Neutrophil (primary cell): ENCODE data around the gene MEG3.

ENCODE experiments used
- H3K27ac ChIP-seq: fragments of 200-600 bp; sonication (generic); 2 replicates; pipeline ENCODE4 v1.5.1; 2016; ENCODE audit warnings: mild to moderate bottlenecking, moderate library complexity
- H3K27me3 ChIP-seq: fragments of 200-600 bp; sonication (generic); 2 replicates; pipeline ENCODE4 v1.6.0; 2016; ENCODE audit warnings: mild to moderate bottlenecking
- H3K36me3 ChIP-seq: fragments of 200-600 bp; sonication (generic); 2 replicates; pipeline ENCODE4 v1.5.1; 2017
- H3K4me1 ChIP-seq, 2 experiments: fragments of 200-600 bp in 1 of 2; sonication (generic) in 1 of 2; 1 replicate in 1 of 2; 2 replicates in 1 of 2; pipeline versions ENCODE4 v1.5.1 to v1.6.1; 2013 to 2016; ENCODE audit warnings: low read depth in 1 of 2, low read length in 1 of 2, mild to moderate bottlenecking in 1 of 2, moderate library complexity in 1 of 2; ENCODE audit not compliant: control insufficient read depth in 1 of 2, insufficient read depth in 1 of 2
- H3K4me3 ChIP-seq, 2 experiments: fragments of 200-600 bp in 1 of 2; sonication (generic) in 1 of 2; 1 replicate in 1 of 2; 2 replicates in 1 of 2; pipeline ENCODE4 v1.5.1; 2013 to 2016; ENCODE audit warnings: low read depth in 1 of 2, low read length in 1 of 2, mild to moderate bottlenecking in 1 of 2, moderate library complexity in 1 of 2
- H3K9me3 ChIP-seq: fragments of 200-600 bp; sonication (generic); 2 replicates; pipeline ENCODE4 v1.5.1; 2016
- CTCF ChIP-seq: fragments of 200-600 bp; sonication (generic); IDR thresholded peaks from 2 replicates; pipeline ENCODE4 v1.5.1; 2016; ENCODE audit warnings: antibody characterized with exemption

The MEG3 gene

DNA sequence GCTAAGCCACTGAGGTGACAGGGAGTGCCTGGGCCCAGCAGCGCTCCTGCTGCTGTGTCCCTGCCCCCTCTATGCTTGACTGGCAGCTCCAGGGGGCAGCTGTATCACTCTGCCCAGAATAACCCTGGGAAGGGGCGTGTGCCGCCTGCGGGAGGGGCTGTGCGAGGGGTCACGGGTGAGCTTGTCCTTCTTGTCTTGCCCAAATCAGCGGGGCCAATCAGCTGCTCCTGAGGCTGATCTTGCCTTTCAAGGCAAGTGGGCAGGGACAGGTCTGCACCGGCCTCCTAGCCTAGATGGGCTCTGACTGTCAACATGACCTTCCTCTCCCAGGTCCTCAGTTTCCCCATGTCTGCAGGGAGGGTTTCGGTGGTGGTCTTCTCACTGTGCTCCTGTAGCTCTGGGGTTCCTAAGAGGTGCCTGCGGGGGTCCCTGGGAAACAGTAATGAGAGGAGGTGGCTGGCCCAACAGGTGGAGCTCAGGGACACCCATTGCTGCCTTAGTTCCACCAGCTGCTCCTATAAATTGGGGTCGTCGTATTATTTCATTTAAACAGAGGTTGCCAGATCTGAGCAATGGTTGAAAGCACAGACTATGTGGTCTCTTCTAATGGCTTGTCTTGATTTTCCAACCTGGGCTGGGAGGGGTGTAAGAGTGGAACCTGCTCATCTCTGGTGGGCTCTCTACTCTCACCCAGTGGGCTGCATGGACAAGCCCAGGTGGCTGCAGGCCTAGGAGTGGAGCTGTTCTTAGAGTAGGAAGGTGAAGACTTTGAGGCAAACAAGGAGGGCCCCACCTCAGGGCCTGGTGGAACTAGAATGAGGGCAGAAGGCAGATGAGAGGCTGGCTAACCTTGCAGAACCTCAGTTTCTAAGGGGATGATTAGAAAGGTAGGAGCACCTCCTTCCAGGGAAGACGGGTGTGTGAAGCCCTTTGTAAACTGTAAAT lies 65.9 kb downstream of the MEG3 start:
- no peak overlapping the region for H3K27ac ChIP-seq
- TF ChIP-seq CTCF: no peak
- no peaks in the 10 kb centered on the region for H3K36me3 ChIP-seq
- H3K27me3 ChIP-seq: peaks cover 18% of the 10 kb centered on the region
- H3K4me1 ChIP-seq: no peaks in the 10 kb centered on the region
- no peaks in the 10 kb centered on the region for H3K9me3 ChIP-seq
- no peak overlapping the region for H3K4me3 ChIP-seq

DNA sequence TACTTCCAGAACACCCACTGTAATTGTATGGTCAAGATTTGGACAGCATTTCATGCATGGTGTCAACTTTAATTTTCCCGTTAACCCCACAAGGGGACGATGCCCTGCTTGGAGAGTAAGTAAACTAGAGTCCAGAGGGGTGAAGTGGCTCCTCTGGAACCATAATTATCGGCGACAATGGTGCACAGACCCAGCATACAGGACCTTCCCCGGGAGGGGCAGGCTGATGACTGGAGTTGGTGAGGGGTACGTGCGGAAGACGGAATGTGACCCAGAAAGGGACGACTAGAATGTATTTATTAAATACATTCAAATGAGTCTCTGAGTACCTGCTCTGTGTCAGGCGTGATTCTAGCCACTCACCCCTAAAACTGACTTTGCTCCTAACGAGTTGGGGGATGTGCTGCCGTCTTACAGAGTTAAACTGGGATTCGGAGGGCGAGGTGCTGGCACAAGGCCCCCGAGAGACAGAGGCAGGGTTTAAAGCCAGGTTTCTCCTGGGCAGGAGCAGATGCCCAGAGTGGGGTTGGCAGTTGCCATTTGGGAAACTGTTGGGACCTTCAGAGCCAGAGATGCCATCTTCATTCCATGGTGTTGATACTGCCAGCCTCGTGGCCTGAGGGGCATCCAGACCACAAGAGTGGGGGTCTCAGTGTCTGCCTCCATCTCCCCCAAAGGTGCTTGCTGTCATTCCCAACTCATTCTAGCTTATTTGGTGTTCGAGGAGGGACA lies 66.7 kb downstream of the MEG3 start:
- Histone ChIP-seq H3K4me1 (no peaks in the 10 kb centered on the region), H3K4me3 (no peak overlapping the region), H3K36me3 (no peaks in the 10 kb centered on the region), H3K27ac (no peak overlapping the region), H3K9me3 (no peaks in the 10 kb centered on the region), H3K27me3 (peaks cover 18% of the 10 kb centered on the region)
- TF ChIP-seq CTCF: no peak

- no peak for TF ChIP-seq CTCF
- H3K4me1 ChIP-seq: no peaks in the 10 kb centered on the region
- H3K27me3 ChIP-seq: peaks cover 19% of the 10 kb centered on the region
- H3K9me3 ChIP-seq: no peaks in the 10 kb centered on the region
- no peaks in the 10 kb centered on the region for H3K36me3 ChIP-seq
- H3K4me3 ChIP-seq: no peak overlapping the region
- no peak overlapping the region for H3K27ac ChIP-seq
These were observed 67.3 kb downstream of the MEG3 start for GRCh38 chr14:100893228-100893601.

DNA sequence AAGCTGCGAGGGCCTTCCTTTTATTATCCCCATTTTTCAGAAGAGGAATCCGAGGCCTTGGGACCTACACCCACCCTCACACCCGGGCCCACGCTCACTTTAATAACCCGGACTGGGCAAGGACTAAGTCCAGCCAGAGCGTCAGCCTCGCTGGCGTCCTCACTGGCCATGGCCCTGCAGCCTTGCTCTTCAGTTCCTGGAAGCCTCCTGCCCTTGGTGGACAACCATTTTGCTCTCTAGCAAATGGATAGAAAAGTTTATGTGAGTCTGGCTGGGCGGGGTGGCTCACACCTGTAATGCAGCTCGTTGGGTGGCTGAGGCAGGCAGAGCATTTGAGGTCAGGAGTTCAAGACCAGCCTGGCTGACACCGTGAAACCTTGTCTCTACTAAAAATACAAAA lies 67.8 kb downstream of the MEG3 start:
- peaks cover 25% of the 10 kb centered on the region for H3K27me3 ChIP-seq
- no peaks in the 10 kb centered on the region for H3K9me3 ChIP-seq
- H3K4me1 ChIP-seq: no peaks in the 10 kb centered on the region
- no peaks in the 10 kb centered on the region for H3K36me3 ChIP-seq
- TF ChIP-seq CTCF: no peak
- no peak overlapping the region for H3K27ac ChIP-seq
- no peak overlapping the region for H3K4me3 ChIP-seq

- Histone ChIP-seq H3K9me3 (no peaks in the 10 kb centered on the region), H3K36me3 (no peaks in the 10 kb centered on the region), H3K4me3 (no peak overlapping the region), H3K4me1 (no peaks in the 10 kb centered on the region), H3K27ac (no peak overlapping the region), H3K27me3 (peaks cover 31% of the 10 kb centered on the region)
- no peak for TF ChIP-seq CTCF
These were observed 68.5 kb downstream of the MEG3 start for GRCh38 chr14:100894416-100894815.
